Activated CD4-positive, alpha-beta T cell treated with anti-CD3 and anti-CD28 coated beads, Interleukin-2, amount 50 U/mL, for 48 hours (primary cell): ENCODE data around the gene NKAPD1.
A peak's percentile ranks its signal among the peaks of the same experiment; 100 is the strongest.
"Not testable (repeated sequence)": the region's sequence is repeated elsewhere in the genome, so short reads cannot be mapped to it uniquely, and the experiment has no call there.

ENCODE experiments used
- DNase-seq, 2 experiments: peaks; one replicate each; pipeline ENCODE4 v3.0.0-alpha.2; 2020

Gene NKAPD1, protein sequence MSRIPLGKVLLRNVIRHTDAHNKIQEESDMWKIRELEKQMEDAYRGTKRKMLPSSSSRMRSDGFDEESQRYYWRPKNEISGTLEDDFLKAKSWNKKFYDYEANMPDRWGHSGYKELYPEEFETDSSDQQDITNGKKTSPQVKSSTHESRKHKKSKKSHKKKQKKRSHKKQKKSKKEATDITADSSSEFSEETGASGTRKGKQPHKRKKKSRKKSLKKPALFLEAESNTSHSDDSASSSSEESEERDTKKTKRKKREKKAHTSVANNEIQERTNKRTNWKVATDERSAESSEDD

DNA sequence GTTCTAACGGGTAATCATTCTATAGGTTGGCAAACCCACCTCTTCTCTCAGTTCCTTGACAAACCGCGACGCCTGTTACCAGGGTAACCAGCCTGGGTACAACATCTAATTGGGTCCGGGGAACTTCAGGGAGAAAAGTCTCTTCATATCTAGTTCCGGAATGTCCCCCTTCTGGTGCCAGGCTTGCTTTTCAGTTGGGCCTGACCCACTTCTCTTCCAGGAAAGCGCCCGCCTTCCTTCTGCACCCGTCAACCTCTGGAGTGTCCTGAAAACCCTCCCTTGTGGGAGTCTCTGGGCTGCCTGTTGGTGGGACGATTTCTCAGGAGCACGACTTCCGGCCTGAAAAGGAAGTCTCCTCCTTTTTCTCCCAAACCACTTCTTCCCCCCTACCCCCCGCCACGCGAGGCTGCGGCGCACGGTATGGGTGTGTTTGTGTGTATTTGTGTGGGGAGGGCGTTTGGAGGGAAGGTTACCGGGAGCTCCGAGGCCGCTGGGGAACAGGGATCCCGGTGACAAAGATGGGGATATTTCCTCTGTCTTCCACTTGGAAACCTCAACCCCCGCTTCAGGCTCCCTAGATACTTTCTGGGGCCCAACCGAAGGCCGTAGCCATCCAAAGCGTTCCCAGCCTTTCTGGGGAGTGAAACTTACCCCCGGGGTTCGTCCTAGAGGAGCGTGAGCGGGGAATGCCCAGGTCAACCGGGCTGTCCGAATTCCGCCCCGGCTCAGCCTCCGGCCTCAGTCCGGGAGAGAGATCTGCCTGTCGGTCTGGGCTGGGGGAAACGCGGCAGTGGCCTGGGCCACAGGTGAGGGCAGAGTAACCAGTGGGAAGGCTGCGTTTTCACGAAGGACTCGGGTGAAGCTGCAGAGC lies at the start of gene NKAPD1, which contains the start of gene PIH1D2:
Gene NKAPD1 (plus strand): TSS at position 359 of the 871 bp plus-strand sequence. CDS start 1,276 bp downstream, outside the sequence.
Gene PIH1D2 (minus strand): TSS at position 77 of the 871 bp plus-strand sequence. CDS start 843 bp downstream, outside the sequence.
- DNase-seq = peak; percentile 72 to 82

DNA sequence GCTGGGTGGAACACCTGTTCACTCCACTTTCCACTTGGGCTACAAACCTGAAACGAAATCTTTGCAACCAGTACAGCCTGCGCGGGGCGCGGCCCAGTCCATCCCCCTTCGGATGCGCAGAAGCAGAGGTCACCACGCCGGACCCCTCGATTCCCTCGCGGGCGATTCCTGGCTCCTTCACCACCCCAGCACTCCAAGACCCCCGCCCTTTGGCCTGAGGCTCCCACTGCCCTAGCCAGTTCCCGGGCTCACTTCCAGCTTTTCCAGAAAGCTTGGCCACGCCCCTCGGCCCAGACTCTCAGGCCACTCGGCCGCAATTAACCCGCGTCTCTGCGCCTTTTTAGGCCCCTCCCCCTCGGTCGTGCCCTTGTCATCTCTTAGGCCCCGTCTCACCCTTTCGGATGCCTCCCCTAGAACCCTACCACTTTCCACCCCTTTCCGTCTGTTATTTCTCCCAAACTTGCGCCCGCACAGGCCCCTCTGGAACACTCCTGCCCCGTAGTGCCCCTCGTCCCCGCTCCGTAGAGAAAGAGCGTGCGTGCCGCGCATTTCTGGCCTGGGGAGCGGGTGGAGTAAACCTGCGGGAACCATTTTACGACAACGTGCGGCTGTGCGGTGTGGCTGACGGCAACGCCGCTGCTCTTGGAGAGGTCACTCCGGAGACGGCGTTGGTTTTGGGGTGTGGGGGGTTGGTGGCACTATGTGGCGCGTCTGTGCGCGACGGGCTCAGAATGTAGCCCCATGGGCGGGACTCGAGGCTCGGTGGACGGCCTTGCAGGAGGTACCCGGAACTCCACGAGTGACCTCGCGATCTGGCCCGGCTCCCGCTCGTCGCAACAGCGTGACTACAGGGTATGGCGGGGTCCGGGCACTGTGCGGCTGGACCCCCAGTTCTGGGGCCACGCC lies 49.1 kb upstream of the NKAPD1 start, which contains the start of gene DLAT:
Gene DLAT (plus strand): TSS at position 636 of the 906 bp plus-strand sequence. CDS start 65 bp downstream, at position 701.
- peak; percentile 88 to 91 for DNase-seq

- no peak for DNase-seq
Observed at GRCh38 chr11:112025707-112026106, 48.4 kb upstream of the NKAPD1 start.

DNA sequence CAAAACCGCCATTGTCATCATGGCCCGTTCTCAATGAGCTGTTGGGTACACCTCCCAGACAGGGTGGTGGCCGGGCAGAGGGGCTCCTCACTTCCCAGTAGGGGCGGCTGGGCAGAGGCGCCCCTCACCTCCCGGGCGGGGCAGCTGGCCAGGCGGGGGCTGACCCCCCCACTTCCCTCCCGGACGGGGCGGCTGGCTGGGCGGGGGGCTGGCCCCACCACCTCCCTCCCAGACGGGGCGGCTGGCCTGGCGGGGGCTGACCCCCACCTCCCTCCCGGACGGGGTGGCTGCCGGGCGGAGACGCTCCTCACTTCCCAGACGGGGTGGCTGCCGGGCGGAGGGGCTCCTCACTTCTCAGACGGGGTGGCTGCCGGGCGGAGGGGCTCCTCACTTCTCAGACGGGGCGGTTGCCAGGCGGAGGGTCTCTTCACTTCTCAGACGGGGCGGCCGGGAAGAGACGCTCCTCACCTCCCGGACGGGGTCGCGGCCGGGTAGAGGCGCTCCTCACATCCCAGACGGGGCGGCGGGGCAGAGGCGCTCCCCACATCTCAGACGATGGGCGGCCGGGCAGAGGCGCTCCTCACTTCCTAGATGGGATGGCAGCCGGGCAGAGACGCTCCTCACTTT lies 47.2 kb upstream of the NKAPD1 start:
- DNase-seq = not testable (repeated sequence)

- no peak for DNase-seq
Observed at GRCh38 chr11:112029460-112029859, 44.6 kb upstream of the NKAPD1 start.

GRCh38 chr11:112033902-112034301 lies 40.2 kb upstream of the NKAPD1 start:
- no peak for DNase-seq

DNA sequence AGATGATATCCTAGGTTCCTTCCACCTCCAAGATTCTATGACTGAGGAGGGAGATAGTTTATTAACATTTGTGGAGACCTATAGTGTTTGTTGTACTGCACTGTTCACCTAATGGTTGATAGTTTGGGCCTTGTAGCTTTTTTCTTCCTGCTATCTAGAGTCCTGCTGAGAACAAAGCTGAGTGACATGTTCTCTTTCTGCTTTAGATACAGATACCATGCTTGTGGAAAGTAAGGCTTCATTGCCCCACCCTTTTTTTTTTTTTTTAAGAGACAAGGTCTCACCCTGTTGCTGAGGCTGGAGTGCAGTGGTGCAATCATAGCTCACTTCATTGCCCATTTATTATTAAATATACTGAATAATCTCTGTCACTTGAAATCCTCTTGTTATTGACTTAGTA lies 36.6 kb upstream of the NKAPD1 start:
- no peak for DNase-seq

DNA sequence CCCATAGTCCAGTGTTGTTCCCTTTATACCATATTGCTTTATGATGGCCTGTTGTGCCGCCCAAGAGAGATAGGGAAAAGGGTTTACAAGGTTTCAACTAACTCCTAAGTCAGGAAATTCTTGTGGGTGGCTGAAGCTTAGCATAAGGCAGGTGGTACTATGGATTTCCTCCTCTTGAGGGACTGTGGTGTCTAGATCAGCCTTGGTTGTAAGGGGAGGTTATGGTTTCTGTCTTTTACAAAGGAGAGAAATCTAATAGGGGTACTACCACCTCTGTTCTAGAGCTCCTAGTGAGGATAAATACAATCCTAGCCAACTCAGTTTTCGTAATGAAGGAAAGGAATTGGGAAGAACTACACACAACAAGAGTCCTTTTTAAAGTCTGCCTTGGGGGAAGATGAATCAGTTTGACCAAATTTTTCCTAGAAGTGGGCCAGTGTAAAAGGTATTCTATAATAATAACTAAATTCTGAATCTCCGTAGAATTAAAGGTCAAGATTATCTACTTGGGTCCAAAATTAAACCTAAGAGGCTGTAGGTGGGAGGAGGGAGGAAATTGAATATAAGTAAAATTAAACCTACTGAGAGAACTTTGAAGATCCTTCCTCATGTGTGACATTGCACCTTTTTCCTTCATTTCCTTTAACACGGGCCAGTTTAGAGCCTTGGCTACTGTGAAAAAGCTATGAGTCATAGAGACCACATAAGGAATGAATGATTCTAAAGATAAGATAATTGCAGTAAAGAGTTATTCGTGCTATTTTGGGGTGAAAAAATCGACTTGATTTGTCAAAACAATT lies 31.7 kb upstream of the NKAPD1 start:
- DNase-seq = no peak

DNA sequence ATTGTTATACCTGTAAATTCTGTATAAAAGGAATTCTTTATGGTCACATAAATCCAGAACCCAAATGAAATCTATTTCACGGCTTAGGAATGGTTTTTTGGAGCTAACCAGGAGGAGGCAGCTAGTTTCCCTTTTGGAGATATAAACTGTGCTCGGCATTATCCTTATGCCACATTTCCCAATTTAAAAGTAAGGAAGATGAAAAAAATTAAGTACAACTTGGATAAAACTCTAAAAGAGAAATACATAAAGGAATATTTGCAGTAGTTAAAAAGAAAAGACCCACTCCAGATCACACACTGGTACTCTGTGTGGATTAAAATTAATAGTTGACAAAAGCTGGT lies 31.2 kb upstream of the NKAPD1 start:
- DNase-seq = no peak

GRCh38 chr11:112044961-112045360 lies 29.1 kb upstream of the NKAPD1 start:
- no peak for DNase-seq

DNA sequence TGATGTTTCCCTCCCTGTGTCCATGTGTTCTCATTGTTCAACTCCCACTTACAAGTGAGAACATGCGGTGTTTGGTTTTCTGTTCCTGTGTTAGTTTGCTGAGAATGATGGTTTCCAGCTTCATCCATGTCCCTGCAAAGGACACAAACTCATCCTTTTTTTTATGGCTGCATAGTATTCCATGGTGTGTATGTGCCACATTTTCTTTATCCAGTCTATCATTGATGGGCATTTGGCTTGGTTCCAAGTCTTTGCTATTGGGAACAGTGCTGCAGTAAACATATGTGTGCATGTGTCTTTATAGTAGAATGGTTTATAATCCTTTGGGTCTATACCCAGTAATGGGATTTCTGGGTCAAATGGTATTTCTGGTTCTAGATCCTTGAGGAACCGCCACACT lies 27.5 kb upstream of the NKAPD1 start:
- not testable (repeated sequence) for DNase-seq

GRCh38 chr11:112048256-112048655 lies 25.8 kb upstream of the NKAPD1 start:
- not testable (repeated sequence) for DNase-seq

- DNase-seq = no peak
Observed at GRCh38 chr11:112049777-112050176, 24.3 kb upstream of the NKAPD1 start.

- no peak for DNase-seq
Observed at GRCh38 chr11:112050721-112051120, 23.4 kb upstream of the NKAPD1 start.

- DNase-seq = no peak
Observed at GRCh38 chr11:112051768-112052167, 22.3 kb upstream of the NKAPD1 start.

- DNase-seq = no peak
Observed at GRCh38 chr11:112057170-112057569, 16.9 kb upstream of the NKAPD1 start.

DNA sequence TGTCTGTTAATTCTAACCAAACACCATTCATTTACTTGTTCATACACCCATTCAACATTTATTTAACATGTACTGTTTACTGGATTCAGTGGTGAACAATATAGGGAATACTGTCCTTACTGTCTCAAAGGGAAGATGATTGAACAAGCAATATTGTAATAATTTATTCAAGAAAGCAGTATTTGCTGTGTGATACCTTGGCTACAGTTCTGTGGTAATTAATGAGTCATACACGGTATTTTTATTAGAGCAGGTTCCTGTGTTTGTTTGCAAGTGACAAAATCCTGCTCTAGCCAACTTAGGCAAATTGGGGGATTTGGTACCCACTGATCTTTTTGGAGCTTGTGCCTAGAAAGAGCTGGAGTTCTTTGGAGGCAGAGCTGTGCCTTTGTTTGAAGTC lies 16.0 kb upstream of the NKAPD1 start:
- DNase-seq = no peak

- no peak for DNase-seq
Observed at GRCh38 chr11:112062923-112063322, 11.2 kb upstream of the NKAPD1 start.

DNA sequence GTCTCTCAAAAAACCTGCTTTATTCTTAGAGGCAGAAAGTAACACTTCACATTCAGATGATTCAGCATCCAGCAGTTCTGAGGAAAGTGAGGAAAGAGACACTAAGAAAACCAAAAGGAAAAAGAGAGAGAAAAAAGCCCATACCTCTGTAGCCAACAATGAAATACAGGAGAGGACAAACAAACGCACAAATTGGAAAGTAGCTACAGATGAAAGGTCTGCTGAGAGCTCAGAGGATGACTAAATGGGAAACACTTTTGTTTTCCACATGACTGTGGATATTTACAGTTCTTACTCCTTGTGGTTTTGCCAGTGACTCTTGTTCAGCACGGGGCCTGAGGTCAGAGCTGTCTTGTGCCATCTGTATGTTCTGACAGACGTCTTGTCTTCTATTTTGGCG lies 8.6 kb downstream of the NKAPD1 start:
- peak; percentile 26 to 46 for DNase-seq

- DNase-seq = peak; percentile 44 to 57
Observed at GRCh38 chr11:112085822-112086421, 11.8 kb downstream of the NKAPD1 start.
